HG03135 (cell line): ENCODE data around the gene STAG1.
"Not testable (repeated sequence)": the region's sequence is repeated elsewhere in the genome, so short reads cannot be mapped to it uniquely, and the experiment has no call there.

ENCODE experiments used
- ATAC-seq: cut with Tn5 transposase; IDR thresholded peaks from one replicate; pipeline ENCODE4 v1.9.1; 2021; ENCODE audit warnings: mild to moderate bottlenecking, moderate library complexity; ENCODE audit not compliant: unreplicated experiment

STAG1 gene

GRCh38 chr3:136653628-136654027, 98.5 kb downstream of the STAG1 start:
- ATAC-seq, result no peak

- ATAC-seq, result no peak
Measured at GRCh38 chr3:136651581-136651980, 100.6 kb downstream of the STAG1 start.

DNA sequence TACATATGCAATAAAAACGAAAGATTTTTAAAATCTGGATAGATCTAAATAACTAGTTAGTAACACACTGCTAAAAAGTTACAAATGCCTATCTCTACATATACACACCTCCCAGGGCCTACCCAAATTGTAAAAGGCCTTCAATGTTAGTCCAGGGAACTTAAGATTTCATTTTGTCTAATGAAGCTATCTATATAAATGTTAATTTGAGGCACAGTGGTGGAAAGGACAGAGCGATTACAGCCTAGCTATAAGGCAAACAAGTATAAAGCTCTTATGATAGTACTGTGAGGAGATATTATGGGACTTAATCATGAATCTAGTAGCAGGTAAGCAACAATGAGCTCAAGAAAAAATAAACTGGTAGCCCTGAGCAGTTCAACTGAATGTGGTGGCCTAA, 101.7 kb downstream of the STAG1 start:
- no peak for ATAC-seq

DNA sequence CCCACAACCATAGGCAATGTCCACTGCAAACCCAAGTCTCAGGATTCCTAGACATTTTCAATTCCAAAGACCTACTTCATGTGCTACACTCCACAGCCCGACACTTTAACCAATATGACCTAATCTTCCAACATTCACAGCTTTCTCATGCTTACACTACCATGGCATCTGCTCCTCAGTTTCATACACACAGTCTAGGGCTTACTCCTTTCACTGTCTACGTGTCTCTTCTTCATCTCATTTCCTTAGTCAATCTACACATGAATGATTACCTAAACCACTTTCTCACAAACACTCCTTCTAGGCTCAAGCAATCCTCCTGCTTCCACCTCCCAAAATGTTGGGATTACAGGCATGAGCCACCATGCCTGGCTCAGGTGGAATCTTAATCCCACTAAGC, 106.3 kb downstream of the STAG1 start:
- ATAC-seq, result no peak

GRCh38 chr3:136644212-136644611, 108.0 kb downstream of the STAG1 start:
- no peak for ATAC-seq

GRCh38 chr3:136643380-136643779, 108.8 kb downstream of the STAG1 start:
- not testable (repeated sequence) for ATAC-seq

DNA sequence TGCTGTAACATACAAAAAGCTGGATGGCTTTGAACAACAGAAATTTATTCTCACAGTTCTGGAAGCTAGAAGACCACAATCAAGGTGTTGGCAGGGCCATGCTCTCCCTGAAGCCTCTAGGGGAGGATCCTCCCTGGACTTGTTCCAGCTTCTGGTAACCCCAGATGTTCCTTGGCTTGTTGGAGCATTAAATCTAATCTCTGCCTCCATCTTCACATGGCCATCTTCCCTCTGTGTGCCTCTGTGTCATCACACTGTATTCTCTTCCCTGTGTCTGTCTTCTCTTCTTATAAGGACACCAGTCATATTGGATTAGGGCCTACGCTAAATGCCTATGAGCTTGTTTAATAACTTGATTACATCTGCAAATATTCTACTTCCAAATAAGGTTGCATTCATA, 109.5 kb downstream of the STAG1 start:
- ATAC-seq, result no peak

- no peak for ATAC-seq
Measured at GRCh38 chr3:136639069-136639468, 113.1 kb downstream of the STAG1 start.

GRCh38 chr3:136637176-136637575, 115.0 kb downstream of the STAG1 start:
- ATAC-seq, result no peak

DNA sequence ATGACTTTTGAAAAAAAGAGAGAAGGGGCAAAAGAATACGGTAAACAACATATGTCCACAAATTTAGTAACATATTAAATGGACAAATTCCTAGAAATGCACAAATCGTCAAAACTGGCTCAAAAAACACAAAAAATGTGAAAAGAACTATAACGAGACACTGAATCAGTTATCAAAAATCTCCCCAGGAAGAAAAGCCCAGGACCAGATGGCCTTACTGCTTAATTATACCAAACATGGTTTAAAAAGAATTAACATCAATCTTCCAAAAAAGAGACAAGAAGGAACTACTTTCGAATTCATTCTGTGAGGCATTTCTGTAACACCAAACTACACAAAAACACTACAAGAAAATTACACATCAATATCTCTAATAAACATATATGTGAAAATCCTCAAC, 117.4 kb downstream of the STAG1 start:
- ATAC-seq, result no peak

- ATAC-seq, result no peak
Measured at GRCh38 chr3:136632625-136633081, 119.5 kb downstream of the STAG1 start.

DNA sequence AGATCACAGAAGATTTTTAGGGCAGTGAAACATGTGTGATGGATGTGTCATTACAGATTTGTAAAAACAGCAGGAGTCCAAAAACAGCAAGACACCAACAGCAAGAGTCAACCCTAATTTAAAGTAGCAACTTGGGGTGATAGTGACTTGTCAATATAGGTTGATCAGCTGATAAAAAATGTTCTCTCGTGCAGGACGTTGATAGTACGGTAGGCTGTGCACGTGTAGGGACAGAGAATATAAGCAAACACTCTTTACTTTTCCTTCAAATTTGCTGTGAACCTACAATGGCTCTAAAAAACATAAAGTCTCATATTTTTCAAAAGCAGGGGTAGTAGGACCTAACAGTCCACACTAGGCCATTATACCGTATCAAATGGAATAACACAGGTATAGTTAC, 120.8 kb downstream of the STAG1 start:
- no peak for ATAC-seq

DNA sequence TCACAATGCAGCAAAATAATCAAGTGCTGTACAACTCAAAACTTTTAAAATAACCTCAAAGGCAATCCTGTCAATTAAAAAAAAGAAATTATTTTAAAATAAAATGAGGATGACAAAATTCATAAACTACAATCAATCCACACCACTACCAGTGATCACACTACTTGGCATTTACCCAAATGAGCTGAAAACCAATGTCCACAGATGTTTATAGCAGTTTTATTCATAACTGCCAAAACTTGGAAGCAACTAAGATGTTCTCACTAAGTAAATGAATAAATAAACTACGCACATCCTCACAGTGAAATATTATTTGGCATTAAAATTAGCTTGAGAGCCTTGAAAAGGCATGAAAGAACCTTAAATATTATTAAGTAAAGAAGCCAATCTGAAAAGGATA, 121.3 kb downstream of the STAG1 start:
- ATAC-seq, result no peak

GRCh38 chr3:136626493-136626892, 125.7 kb downstream of the STAG1 start:
- no peak for ATAC-seq

DNA sequence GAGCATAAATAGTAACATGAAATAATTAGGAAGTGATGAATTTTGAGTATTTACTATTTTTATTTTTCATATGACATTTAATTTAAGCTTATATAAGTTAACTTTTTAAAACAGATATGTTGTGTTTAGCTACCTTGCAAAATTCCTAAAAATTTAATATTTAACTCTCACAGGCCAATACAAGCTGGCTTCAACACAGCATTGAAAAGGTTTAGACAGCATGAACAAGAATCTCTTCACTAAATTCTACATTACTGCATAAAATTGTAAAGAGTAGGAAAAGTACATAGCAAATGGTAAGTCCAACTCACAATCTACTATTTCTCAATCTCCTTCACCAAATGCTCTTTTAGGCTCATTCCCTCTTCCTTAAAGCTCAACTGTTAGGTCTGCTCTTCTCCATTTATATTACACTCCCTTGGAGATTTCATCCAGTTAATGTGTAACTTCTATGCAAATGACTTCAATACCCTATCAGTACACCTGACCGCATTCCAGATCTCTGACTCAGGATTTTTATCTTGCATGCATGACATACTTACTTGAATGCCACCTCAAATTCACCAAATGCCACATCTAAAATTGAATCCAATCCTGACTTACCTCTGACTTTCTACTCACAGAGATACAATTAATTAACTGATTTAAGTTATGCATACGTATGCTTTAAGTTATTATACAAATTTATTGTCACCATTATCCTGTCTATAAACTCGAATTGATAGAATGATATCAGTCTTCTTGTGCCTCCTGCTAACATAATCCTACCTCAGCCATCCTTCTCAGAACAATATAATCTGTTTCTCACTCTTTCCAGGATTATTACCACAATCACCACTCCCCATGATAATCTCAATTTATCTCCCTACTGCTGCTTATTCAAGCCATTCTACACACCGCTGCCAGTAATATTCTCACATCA, 127.0 kb downstream of the STAG1 start:
- ATAC-seq, result no peak

- no peak for ATAC-seq
Measured at GRCh38 chr3:136624371-136624770, 127.8 kb downstream of the STAG1 start.

DNA sequence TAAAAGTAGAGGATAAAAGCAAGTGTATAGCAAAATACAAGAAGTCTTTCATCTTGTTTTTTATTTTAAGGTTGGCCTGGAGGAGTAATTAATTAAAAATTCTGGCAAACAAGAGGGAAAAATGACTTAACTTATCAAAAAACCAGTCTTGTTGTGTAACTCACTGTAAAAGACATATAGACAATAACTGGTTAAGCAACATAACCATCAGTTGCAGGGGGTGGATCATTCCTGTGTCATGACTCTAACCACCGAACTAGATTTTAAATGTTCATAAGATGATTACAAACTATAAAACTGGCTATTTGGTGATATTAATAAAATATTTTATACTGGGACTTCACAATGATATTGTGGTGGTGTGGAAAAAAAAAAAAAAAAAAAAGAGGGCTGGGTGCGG, 130.6 kb downstream of the STAG1 start:
- ATAC-seq, result no peak

GRCh38 chr3:136620436-136620835, 131.7 kb downstream of the STAG1 start:
- no peak for ATAC-seq

- not testable (repeated sequence) for ATAC-seq
Measured at GRCh38 chr3:136617969-136618525, 134.1 kb downstream of the STAG1 start.

- no peak for ATAC-seq
Measured at GRCh38 chr3:136617198-136617597, 135.0 kb downstream of the STAG1 start.

DNA sequence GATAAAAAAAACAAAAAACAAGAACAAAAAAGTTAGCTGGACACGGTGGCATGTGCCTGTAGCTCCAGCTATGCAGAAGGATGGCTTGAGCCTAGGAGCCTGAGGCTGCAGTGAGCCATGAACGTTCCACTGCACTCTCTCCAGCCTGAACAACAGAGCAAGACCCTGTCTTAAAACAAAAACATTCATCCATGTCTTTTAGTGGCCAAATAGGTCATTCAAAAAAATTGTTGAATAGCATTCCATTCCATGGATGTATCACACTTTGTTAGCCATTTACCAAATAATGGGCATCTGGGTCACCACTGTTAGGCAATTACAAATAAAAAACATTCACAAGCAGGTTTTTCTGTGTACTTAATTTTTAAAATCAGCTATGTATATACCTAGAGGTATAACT, 139.7 kb downstream of the STAG1 start:
- no peak for ATAC-seq

GRCh38 chr3:136606990-136607389, 145.2 kb downstream of the STAG1 start:
- ATAC-seq, result no peak
